HG03439 (cell line): ENCODE data around the gene CD19.
"Not testable (repeated sequence)": the region's sequence is repeated elsewhere in the genome, so short reads cannot be mapped to it uniquely, and the experiment has no call there.

Experiments
- ATAC-seq: cut with Tn5 transposase; IDR thresholded peaks from one replicate; pipeline ENCODE4 v1.9.1; 2021; ENCODE audit warnings: mild to moderate bottlenecking, moderate library complexity; ENCODE audit not compliant: unreplicated experiment

Gene CD19

DNA sequence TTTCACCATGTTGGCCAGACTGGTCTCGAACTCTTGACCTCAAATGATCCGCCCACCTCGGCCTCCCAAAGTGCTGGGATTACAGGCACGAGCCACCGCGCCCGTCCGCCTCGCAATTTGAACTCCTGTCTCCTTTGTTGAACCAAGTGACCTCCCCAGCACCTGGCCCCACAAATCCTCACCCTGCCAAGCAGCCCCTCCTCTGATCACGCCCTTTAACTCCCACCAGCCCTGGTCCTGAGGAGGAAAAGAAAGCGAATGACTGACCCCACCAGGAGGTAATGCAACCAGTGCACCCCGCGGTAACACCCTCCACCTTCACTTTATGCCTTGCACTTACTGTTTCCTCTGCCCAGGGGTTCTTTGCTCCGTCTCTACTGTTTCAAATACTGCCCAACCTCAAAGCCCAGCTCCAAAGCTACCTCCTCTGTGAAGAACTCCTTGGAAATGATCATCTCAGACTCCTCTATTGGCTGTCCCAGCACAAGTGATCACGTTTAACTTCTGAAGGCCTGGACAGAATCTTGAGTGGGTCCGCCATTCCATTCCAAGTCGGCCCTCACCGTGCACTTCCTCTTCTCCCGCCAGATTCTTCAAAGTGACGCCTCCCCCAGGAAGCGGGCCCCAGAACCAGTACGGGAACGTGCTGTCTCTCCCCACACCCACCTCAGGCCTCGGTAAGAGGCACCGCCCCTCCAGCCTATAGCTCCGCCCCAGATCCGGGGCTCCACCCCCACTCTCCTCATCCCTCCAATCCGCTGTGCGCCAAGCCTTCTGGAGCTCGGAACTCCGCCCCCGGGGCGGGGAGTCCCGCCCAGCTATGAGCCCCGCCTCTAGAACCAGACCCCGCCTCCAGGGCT, 4.4 kb downstream of the CD19 start:
- peak; percentile 68 for ATAC-seq

- ATAC-seq = no peak
These were observed 5.0 kb downstream of the CD19 start for GRCh38 chr16:28936784-28937155.

DNA sequence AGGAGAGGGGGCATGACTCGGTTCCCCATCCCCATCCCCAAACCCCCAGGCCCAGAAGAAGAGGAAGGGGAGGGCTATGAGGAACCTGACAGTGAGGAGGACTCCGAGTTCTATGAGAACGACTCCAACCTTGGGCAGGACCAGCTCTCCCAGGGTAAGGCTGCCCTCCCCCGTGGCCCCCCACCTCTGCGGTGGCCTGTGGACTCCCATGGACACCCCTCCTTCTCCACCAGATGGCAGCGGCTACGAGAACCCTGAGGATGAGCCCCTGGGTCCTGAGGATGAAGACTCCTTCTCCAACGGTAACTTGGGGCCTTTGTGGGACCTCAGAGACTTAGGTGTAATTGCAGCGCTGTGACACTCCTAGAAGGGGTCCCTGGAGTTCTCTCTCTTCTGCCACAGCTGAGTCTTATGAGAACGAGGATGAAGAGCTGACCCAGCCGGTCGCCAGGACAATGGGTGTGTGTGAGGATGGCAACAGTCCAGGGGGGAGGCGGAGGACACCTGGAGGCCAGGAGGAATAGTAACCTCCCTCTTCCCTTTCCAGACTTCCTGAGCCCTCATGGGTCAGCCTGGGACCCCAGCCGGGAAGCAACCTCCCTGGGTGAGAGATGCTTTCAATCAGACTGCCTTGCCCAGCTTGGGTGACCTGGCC, 5.6 kb downstream of the CD19 start:
- ATAC-seq = no peak

DNA sequence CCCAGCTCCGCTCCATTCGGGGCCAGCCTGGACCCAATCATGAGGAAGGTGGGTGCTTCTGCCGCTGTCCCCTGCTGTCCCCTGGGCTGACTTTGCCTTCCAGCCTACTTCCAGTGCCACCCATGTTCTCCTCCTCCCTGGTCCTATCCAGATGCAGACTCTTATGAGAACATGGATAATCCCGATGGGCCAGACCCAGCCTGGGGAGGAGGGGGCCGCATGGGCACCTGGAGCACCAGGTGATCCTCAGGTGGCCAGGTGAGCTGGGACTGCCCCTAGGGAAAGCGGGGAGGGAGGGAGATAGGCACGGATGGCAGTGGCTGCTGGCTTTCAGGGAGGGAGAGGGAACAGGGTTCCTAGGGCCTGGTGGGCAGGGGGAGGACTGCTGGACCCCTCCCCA, 7.0 kb downstream of the CD19 start:
- ATAC-seq = no peak

- ATAC-seq = not testable (repeated sequence)
These were observed 8.1 kb downstream of the CD19 start for GRCh38 chr16:28939825-28940224.

- ATAC-seq = no peak
These were observed 11.5 kb downstream of the CD19 start for GRCh38 chr16:28943281-28943680.

GRCh38 chr16:28946681-28947080, 14.9 kb downstream of the CD19 start:
- no peak for ATAC-seq

- peak; percentile 91 for ATAC-seq
These were observed 19.1 kb downstream of the CD19 start, which contains the start of gene NFATC2IP for GRCh38 chr16:28950648-28951409. Gene NFATC2IP, plus strand, starts transcription at chr16:28950937. Its CDS starts 75 bp downstream, at chr16:28951012.

GRCh38 chr16:28951410-28951943, 19.7 kb downstream of the CD19 start:
- ATAC-seq = no peak

DNA sequence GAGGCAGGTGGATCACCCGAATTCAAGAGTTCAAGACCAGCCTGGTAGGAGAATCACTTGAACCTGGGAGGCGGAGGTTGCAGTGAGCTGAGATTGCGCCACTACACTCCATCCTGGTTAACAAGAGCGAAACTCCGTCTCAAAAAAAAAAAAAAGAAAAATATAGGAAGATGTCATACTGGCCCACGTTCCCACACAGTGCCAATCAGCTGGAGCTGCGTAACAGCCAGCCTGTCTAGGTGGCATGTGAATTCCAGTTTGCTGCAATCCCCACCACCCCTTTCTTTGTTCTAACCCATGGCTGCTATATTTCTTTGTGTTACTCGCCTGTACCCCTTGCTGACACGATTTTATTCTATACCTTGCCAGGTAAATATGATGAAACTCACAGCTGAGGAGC, 26.4 kb downstream of the CD19 start:
- no peak for ATAC-seq

DNA sequence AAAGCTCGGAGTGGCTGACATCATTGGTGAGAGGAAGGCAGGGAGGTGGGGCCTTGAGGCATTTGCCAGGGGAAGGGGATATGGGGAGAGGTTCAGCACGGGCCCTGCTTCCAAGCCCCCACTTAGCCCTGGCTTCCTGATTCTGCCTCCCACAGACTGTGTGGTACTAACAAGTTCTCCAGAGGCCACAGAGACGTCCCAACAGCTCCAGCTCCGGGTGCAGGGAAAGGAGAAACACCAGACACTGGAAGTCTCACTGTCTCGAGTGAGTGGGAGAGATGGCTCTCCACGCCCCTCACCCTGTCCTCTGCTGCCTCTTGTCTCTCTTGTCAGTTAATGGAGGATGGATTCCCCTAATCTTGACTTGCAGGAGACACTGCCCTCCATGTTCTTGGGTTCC, 27.1 kb downstream of the CD19 start:
- no peak for ATAC-seq

GRCh38 chr16:28964072-28964471, 32.3 kb downstream of the CD19 start:
- no peak for ATAC-seq

GRCh38 chr16:28964496-28964895, 32.7 kb downstream of the CD19 start:
- ATAC-seq = no peak

DNA sequence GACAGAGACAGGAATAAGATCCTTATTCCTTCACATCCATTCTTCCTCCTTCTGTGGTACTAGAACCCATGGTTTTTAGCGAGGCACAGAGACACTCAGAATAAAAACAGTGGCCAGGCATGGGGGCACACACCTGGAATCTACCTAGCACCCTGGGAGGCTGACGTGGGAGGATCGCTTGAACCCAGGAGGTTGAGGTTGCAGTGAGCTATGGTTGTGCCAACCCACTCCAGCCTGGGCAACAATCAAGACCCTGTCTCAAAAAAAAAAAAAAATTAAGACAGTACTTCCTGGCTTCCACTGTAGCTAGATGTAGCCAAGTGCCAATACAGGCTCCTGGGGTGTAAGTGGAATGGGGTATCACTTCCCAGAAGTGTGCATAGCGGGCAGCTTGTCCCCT, 35.4 kb downstream of the CD19 start:
- no peak for ATAC-seq

DNA sequence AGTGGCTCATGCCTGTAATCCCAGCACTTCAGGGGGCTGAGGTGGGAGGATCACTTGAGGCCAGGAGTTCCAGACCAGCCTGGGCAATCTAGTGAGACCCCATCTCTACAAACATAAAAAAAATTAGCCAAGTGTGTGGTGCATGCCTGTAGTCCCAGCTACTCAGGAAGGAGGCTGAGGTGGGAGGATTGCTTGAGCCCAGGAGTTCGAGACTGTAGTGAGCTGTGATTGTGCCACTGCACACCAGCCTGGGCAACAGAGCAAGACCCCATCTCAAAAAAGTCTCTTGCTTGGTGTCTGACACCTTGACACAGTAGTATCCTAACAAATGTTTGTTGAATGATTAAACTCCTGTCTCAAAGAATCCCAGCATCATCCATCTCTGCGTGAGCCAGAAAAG, 37.9 kb downstream of the CD19 start:
- not testable (repeated sequence) for ATAC-seq

DNA sequence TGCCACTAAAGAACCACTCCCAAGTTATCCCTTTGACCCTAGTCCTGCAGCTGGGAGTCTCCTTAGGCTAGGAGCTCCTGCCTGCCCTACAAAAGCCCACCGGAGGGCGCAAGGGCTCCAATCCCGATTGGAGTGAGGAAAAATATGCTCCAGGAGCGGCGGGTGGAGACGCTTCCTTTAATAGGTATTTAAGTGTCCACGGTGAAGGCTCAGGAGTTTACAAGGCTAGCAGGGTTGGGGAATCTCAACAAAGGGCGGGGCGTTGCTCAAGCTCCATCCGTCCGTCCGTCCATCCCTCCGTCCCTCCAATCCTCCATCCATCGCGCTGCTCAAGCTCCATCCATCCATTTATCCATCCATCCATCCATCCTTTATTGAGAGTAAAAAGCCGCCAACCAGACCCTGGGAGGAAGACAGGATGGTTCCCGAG, 42.3 kb downstream of the CD19 start:
- ATAC-seq = peak; percentile 20

- ATAC-seq = peak; percentile 86
These were observed 42.8 kb downstream of the CD19 start, which contains the start of gene SPNS1 for GRCh38 chr16:28974437-28975157. Gene SPNS1, plus strand, starts transcription at chr16:28974778. Its CDS starts 374 bp downstream, at chr16:28975152.

DNA sequence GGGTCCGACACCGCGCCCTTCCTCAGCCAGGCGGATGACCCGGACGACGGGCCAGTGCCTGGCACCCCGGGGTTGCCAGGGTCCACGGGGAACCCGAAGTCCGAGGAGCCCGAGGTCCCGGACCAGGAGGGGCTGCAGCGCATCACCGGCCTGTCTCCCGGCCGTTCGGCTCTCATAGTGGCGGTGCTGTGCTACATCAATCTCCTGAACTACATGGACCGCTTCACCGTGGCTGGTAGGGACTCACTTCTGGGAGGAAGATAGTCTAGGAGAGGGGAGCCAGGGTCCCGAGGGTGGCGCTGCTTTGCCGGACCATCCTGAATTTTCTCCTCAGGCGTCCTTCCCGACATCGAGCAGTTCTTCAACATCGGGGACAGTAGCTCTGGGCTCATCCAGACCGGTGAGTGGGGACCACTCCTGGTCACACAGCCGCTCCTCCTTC, 43.4 kb downstream of the CD19 start:
- peak; percentile 9 for ATAC-seq

DNA sequence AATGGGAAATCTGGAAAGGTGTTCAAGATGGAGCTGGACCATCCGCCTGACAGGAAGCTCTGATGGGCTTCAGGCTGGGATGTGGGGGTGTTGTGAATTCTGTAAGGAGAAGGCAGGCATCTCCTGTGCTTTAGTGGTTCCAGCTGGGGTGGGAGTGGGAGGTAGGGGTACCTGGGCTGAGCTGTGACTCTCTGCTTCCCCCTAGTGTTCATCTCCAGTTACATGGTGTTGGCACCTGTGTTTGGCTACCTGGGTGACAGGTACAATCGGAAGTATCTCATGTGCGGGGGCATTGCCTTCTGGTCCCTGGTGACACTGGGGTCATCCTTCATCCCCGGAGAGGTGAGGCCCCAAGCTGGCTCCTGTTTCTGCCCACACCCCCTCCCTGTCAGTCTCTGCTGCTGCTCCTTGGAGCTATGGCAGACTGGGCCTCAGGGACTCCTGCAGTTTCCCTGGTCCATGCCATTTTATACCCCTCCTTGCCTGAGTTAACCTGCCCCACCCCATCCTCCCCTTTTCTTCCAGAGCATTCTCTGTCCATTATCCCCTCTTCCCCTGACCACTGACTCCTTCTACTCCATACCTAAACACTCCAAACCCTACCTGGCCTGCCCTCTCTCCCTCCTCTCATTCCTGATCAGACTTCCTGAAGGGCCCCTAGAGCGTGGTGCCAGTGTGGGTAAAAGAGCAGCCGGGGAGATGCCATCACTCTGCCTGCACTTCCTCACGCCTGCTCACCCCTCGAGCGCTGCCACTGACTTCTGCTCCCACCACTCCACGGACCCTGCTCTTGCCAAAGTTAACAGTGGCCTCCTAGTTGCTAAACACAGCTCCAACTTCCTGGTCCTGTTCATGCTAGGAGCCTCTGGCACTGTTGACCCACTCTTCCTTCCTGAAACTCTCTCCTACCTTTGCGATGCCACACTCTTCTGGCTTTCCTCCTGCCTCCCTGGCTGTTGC, 46.2 kb downstream of the CD19 start:
- no peak for ATAC-seq
